Astrocyte of the cerebellum (primary cell): ENCODE measurements around the gene SMIM44.

ENCODE experiments used
- DNase-seq: peaks from one replicate; pipeline ENCODE4 v3.0.0-alpha.2; 2011; ENCODE audit warnings: low read depth
- H3K4me3 ChIP-seq: 2 replicates; pipeline ENCODE4 v1.5.1; 2011; ENCODE audit warnings: mild to moderate bottlenecking, low read depth, low read length, moderate library complexity
- CTCF ChIP-seq: IDR thresholded peaks from 2 replicates; pipeline ENCODE4 v1.5.1; 2012; ENCODE audit warnings: low read length, low read depth, moderate library complexity, mild to moderate bottlenecking; ENCODE audit errors: missing control alignments
- in situ Hi-C: cut with HindIII; loops from 2 replicates; pipeline ENCODE4 v1.10.0; 2017; ENCODE audit warnings: low sequenced_read_pairs

Gene SMIM44

GRCh38 chr19:3463714-3464586, 19.3 kb downstream of the SMIM44 start:
- H3K4me3 ChIP-seq = no peak overlapping the region
- in situ Hi-C loops = loop anchor here (10.0 kb wide), 1 partner anchor 139 kb away; no protein-coding TSS in a partner anchor
- no peak for TF ChIP-seq CTCF
- no peak for DNase-seq

GRCh38 chr19:3462991-3463713, 20.1 kb downstream of the SMIM44 start:
- TF ChIP-seq CTCF = no peak
- in situ Hi-C loops = loop anchor here (10.0 kb wide), 1 partner anchor 138 kb away; no protein-coding TSS in a partner anchor

GRCh38 chr19:3459965-3460582, 23.2 kb downstream of the SMIM44 start:
- no peak for TF ChIP-seq CTCF
- DNase-seq = no peak
- in situ Hi-C loops = loop anchor here (10.0 kb wide), 1 partner anchor 135 kb away; no protein-coding TSS in a partner anchor
- no peak overlapping the region for H3K4me3 ChIP-seq

More at GRCh38 chr19:3462991-3463713, 20.1 kb downstream of the SMIM44 start:
- DNase-seq = no peak
- no peak overlapping the region for H3K4me3 ChIP-seq

DNA sequence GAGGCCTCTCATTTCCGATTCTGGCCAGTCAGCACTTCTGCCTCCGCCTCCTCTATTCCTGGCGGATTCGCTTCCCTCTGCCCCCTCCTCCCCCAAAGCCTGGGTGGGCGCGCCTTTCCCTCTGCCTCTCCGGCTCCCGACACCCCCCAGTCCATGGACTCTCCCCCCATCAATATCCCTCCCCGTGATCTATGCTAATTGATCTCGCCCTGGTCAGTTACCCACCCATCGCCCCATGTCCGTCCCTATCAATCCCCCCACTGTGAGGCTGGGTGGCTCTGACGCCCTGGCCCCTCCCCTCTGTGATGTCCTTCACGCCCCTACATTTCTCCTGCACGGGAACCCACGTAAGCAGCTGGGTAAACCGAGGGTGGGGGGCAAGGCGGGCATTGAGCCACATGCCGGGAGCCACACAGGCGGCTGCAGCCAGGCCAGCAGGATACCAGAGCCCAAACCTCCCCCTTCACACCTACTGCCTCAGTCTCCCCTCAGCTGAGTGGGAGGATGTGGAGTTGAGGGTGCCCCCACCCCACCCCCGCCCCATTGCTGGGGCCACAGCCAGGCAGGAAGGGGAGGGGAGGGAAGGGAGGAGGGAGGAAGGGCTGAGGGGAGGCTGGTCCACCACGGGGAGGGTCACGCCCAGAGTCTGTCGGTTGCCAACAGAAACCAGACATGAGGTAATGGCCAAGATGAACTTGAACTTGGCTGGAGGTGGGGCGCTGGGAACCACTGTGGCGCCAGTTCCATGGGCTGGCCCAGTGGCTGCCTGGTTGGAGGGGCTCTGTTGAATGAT, 24.0 kb downstream of the SMIM44 start:
- in situ Hi-C loops = no loop called here
- DNase-seq = peak; percentile 87
- no peak for TF ChIP-seq CTCF
- no peak overlapping the region for H3K4me3 ChIP-seq

- in situ Hi-C loops = no loop called here
- H3K4me3 ChIP-seq = no peak overlapping the region
- TF ChIP-seq CTCF = no peak
- peak; percentile 76 for DNase-seq
Measured at GRCh38 chr19:3458229-3459088, 24.8 kb downstream of the SMIM44 start.
